Measurements from ENCODE around the gene RNF227.

DNA sequence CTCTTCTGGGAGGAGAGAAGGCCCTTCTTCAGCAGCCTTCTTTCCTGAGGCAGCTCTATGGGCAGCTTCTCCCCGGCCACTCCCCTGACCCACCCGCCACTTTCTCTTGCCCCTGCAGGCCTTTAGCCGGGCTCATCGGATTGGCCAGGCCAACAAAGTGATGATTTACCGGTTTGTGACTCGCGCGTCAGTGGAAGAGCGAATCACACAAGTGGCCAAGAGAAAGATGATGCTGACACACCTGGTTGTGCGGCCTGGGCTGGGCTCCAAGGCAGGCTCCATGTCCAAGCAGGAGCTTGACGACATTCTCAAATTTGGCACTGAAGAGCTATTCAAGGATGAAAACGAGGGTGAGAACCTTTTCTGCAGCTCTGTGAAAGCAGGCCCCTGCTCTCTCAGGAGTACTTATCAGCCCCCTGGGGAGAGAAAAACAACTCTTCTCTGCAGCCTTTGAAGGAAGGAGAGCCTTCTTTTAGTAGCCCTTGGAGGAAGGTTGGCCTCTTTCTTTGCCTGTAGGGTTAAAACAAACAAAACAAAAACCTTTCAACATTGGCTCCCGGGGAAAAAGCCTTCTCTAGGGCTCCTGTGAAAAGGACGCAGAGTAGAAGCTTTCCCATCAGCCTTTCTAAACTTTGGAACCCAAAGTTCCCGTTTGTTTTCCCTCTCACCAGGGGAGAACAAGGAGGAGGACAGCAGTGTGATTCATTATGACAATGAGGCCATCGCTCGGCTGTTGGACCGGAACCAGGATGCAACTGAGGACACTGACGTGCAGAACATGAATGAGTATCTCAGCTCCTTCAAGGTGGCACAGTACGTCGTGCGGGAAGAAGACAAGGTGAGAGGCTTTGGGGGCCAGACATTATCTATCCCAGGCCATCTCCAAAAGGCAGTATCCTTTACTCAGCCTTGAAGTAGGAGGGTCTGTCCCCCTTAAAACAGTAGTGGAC lies 12.7 kb downstream of the RNF227 start:
- TF ChIP-seq POLR2A (IDR thresholded peaks at IDR 0.05): no peak
- TF ChIP-seq, protein P1, sequence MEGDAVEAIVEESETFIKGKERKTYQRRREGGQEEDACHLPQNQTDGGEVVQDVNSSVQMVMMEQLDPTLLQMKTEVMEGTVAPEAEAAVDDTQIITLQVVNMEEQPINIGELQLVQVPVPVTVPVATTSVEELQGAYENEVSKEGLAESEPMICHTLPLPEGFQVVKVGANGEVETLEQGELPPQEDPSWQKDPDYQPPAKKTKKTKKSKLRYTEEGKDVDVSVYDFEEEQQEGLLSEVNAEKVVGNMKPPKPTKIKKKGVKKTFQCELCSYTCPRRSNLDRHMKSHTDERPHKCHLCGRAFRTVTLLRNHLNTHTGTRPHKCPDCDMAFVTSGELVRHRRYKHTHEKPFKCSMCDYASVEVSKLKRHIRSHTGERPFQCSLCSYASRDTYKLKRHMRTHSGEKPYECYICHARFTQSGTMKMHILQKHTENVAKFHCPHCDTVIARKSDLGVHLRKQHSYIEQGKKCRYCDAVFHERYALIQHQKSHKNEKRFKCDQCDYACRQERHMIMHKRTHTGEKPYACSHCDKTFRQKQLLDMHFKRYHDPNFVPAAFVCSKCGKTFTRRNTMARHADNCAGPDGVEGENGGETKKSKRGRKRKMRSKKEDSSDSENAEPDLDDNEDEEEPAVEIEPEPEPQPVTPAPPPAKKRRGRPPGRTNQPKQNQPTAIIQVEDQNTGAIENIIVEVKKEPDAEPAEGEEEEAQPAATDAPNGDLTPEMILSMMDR (IDR thresholded peaks at IDR 0.05): no peak
